ENCODE data around the gene SYMPK.

Gene SYMPK

DNA sequence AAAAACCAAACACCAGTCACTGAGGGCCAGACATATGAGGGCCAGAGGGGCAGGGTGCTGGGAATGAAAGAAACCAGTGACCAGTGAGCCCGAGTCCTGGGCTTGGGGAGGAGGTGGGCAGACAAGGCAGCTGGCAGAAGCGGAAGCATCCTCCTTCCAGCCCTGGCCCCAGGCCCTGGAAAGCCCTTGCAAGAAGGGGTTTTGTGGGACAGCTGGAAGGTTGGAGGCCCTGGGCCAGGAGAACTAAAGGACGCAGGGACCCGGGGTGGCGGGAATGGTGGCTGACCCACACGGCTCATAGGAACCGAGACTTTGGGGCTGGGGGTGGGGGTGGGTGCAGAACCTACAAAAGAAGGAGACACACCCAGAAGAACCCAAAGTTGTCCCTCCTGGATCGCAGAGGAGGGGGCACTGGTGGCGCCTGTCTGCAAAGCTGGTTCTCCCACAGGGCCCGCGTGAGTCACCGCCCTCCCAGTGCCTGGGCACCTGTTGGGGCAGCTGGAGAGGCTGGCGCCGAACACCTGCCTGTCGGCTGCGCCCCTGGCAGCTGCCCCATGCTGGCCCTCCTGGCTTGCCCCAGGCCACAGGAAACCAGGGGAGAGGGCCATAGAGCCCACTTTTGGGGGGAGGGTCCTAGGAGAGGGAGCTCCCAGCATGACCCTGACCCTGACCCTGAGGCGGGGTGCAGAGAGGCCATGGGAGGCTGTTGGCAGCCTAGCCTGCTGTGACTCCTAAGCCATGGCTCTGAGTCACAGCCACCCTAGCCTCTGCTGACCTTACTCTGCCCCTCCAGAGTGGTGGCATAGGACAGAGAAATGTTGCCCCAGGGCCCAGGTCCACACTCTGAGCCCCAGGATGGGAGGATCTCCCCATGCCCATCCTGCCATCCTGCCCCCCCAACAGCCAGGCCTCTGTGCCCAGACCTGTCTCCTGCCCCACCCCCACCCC is 81.5 kb downstream of the SYMPK start:
- DNase-seq (ENCODE audit: low read depth, low spot score), result no peak
- TF ChIP-seq POLR2AphosphoS5 (IDR thresholded peaks at IDR 0.05; ENCODE audit: borderline replicate concordance, low read depth, low read length), result no peak
- TF ChIP-seq FOXP2 (optimal IDR thresholded peaks at IDR 0.05; ENCODE audit: control extremely low read depth, extremely low read length, insufficient read depth), result no peak
- TF ChIP-seq EZH2 (IDR thresholded peaks at IDR 0.05), result no peak
- Histone ChIP-seq H3K9me3 (ENCODE audit: low read depth, low read length) (no peaks in the 10 kb centered on the region), H3K4me3 (no peak overlapping the region), H3K9ac (ENCODE audit: insufficient read length) (no peak overlapping the region), H3K36me3 (ENCODE audit: insufficient read depth, low read length) (peaks cover 5% of the 10 kb centered on the region; the same call in 1 of the 2 replicates), H3K27ac (no peak overlapping the region)

DNA sequence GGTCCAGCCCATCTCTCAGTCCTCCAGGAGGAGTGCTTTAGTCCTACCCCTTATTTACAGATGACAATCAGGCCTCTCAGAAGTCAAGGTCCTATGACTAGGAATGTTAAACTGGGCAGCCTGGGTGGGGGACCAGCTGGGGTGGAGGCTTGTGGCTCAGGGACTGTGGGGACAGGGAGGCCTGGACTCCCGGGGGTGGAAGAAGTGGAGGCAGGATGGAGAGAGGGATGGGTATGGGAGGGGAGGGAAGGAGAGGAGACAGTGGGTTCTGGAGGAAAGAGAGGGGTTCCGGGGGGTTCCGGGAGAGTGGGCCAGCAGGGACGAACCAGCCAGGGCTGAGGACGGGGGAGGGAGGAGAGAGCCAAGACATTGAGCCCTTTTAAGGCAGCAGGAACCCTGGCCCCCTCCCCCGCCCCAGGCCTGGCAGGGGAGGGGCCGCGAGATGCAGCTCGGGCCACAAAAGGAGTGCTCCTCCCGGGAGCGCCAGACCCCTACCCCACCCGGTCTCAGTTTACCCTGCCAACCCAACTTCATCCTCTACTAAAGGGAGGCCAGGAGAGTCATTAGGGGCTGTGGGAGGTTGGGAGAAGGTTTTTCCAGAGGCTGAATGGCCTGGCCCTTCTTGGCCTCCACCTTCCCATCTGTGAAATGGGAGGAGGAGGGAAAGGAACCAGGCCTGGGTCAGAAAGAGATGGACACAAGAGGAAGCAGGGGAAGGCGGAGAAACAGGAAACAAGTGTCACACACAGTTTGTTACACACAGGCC is 82.3 kb downstream of the SYMPK start:
- Histone ChIP-seq H3K36me3 (ENCODE audit: insufficient read depth, low read length) (no peaks in the 10 kb centered on the region; the same call in 1 of the 2 replicates), H3K27ac (no peak overlapping the region), H3K9me3 (ENCODE audit: low read depth, low read length) (no peaks in the 10 kb centered on the region), H3K9ac (ENCODE audit: insufficient read length) (no peak overlapping the region), H3K4me3 (no peak overlapping the region)
- no peak for TF ChIP-seq FOXP2 (optimal IDR thresholded peaks at IDR 0.05; ENCODE audit: control extremely low read depth, extremely low read length, insufficient read depth)
- TF ChIP-seq POLR2AphosphoS5 (IDR thresholded peaks at IDR 0.05; ENCODE audit: borderline replicate concordance, low read depth, low read length), result no peak
- no peak for TF ChIP-seq EZH2 (IDR thresholded peaks at IDR 0.05)
- DNase-seq (ENCODE audit: low read depth, low spot score), result no peak

DNA sequence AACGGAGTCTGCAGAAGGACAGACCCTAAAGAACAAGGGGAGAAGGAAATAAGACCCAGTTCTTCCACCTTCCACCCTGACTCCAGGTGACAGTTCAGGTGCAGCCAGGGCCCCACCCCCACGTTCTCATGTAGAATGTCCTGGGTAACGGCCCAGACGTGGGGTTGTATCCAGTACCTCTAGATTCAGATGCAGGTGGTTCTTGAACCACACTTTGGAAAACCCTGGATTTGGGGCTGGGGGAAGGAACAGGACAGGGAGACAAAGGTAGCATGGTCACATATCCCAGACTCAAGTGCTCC is 82.8 kb downstream of the SYMPK start:
- Histone ChIP-seq H3K9me3 (ENCODE audit: low read depth, low read length) (no peaks in the 10 kb centered on the region), H3K27ac (no peak overlapping the region), H3K9ac (ENCODE audit: insufficient read length) (no peak overlapping the region), H3K36me3 (ENCODE audit: insufficient read depth, low read length) (no peaks in the 10 kb centered on the region; the same call in 1 of the 2 replicates), H3K4me3 (peak overlapping the region; percentile 79; the same call in 1 of the 2 replicates)
- no peak for TF ChIP-seq POLR2AphosphoS5 (IDR thresholded peaks at IDR 0.05; ENCODE audit: borderline replicate concordance, low read depth, low read length)
- no peak for TF ChIP-seq FOXP2 (optimal IDR thresholded peaks at IDR 0.05; ENCODE audit: control extremely low read depth, extremely low read length, insufficient read depth)
- no peak for TF ChIP-seq EZH2 (IDR thresholded peaks at IDR 0.05)
- no peak for DNase-seq (ENCODE audit: low read depth, low spot score)

DNA sequence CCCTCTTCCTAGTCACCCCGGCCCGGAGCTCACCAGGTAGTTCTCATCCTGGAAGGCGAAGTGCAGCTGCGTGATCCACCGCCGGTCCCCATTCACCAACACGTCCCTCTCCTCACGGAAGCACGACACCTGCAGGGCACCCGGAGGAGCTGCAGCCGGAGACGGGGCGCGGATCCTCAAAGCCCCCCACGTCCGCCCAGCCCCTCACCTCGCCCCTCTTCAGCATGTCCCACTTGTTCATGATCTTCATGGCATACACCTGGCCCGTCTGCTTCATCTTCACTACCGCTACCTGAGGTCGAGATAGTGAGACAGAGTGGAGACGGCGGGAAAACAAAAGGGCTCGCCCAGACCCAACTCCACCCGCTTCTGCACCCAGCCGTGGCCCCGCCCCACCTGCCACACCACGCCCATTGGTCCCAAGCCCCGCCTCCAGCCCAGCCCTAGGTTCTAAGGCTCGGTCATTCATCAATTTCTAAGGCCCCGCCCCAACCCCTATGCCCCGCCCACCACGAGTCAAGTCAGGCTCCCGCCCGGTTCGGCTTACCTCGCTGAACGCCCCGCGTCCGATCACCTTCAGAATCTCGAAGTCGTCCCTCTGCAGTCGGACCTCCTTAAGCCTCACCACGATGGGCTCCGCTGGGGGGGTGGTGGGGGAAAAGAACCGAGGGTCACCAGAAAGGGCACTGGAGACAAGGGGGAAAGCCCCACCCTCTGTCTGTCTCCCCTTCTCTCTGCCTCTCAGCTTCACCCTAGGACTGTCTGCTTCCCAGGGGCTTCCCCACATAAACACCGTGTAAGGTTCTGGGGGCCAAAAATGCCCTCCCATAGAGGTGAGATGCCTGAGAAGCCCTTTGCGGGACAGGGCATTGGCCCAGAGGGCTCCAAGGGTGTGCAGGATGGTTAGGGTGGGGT is 83.5 kb downstream of the SYMPK start:
- H3K9me3 ChIP-seq (ENCODE audit: low read depth, low read length), result no peaks in the 10 kb centered on the region
- DNase-seq (ENCODE audit: low read depth, low spot score), result peak; percentile 61
- no peak overlapping the region for H3K27ac ChIP-seq
- peak overlapping the region; percentile 37 for H3K9ac ChIP-seq (ENCODE audit: insufficient read length)
- H3K4me3 ChIP-seq, result peak overlapping the region; percentile 79
- TF ChIP-seq POLR2AphosphoS5 (IDR thresholded peaks at IDR 0.05; ENCODE audit: borderline replicate concordance, low read depth, low read length) (peak; percentile 33; the same call in 1 of the 2 replicates), EZH2 (IDR thresholded peaks at IDR 0.05) (no peak), FOXP2 (optimal IDR thresholded peaks at IDR 0.05; ENCODE audit: control extremely low read depth, extremely low read length, insufficient read depth) (no peak)
- no peaks in the 10 kb centered on the region; the same call in 1 of the 2 replicates for H3K36me3 ChIP-seq (ENCODE audit: insufficient read depth, low read length)

DNA sequence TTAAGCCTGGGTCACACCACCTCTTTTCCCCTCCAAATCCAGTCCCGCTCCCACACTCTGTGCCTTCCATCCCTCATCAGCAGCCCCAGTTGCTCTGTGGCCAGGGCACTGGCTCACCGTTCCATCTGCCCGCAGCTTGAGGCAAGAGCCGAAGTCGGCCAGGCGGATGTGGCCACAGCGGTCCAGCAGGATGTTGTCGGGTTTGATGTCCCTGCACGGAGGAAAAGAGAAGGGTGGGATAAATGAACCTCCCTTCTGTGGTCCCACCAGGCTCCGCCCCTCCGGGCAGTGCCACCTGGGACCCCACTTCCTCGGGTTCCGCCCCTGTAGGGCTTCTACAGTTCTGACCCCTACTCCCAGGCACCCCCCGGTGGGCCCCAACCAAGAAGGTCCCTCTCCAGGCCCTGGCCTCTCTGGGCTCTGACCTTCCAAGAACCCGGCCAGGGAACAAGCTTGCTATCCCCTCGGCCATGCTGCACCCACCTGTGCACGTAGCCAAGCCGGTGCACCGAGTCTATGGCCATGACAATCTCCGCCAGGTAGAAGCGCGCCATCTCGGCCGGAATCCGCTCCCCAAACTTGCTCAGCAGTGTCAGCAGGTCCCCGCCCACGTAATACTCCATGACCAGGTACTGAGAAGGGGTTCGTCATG is 84.8 kb downstream of the SYMPK start:
- no peak overlapping the region for H3K4me3 ChIP-seq
- DNase-seq (ENCODE audit: low read depth, low spot score), result no peak
- no peak for TF ChIP-seq POLR2AphosphoS5 (IDR thresholded peaks at IDR 0.05; ENCODE audit: borderline replicate concordance, low read depth, low read length)
- no peak for TF ChIP-seq FOXP2 (optimal IDR thresholded peaks at IDR 0.05; ENCODE audit: control extremely low read depth, extremely low read length, insufficient read depth)
- TF ChIP-seq EZH2 (IDR thresholded peaks at IDR 0.05), result no peak
- H3K9me3 ChIP-seq (ENCODE audit: low read depth, low read length), result no peaks in the 10 kb centered on the region
- no peak overlapping the region for H3K9ac ChIP-seq (ENCODE audit: insufficient read length)
- H3K36me3 ChIP-seq (ENCODE audit: insufficient read depth, low read length), result no peaks in the 10 kb centered on the region; the same call in 1 of the 2 replicates
- no peak overlapping the region for H3K27ac ChIP-seq

DNA sequence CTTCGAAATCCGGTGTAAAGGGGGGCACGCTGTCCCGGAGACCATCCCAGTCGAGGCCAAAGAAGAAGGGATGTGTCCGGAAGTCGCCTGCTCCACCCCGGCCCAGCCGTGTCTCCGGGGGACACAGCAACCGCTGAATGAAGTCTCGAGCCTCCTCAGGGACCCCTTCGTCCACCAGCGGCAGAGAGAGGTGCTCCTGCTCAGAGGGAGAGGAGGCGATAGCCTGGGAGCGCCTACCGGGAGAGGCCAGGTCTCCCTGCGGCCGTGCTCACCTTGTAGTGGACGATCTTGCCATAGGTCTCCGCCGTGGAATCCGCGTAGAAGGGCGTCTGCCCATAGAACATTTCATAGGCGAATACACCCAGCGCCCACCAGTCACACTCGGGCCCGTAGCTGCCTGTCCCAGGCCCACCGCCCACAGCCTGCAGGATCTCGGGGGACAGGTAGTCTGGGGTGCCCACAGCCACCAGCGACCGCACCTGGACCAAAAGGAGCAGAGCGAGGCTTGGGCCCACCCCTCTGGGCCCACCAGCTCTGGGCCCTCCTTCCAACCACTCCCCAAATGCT is 85.5 kb downstream of the SYMPK start:
- DNase-seq (ENCODE audit: low read depth, low spot score), result no peak
- Histone ChIP-seq H3K9ac (ENCODE audit: insufficient read length) (no peak overlapping the region), H3K27ac (no peak overlapping the region), H3K9me3 (ENCODE audit: low read depth, low read length) (no peaks in the 10 kb centered on the region), H3K36me3 (ENCODE audit: insufficient read depth, low read length) (no peaks in the 10 kb centered on the region; the same call in 1 of the 2 replicates), H3K4me3 (no peak overlapping the region)
- TF ChIP-seq FOXP2 (optimal IDR thresholded peaks at IDR 0.05; ENCODE audit: control extremely low read depth, extremely low read length, insufficient read depth), result no peak
- TF ChIP-seq EZH2 (IDR thresholded peaks at IDR 0.05), result no peak
- TF ChIP-seq POLR2AphosphoS5 (IDR thresholded peaks at IDR 0.05; ENCODE audit: borderline replicate concordance, low read depth, low read length), result no peak

DNA sequence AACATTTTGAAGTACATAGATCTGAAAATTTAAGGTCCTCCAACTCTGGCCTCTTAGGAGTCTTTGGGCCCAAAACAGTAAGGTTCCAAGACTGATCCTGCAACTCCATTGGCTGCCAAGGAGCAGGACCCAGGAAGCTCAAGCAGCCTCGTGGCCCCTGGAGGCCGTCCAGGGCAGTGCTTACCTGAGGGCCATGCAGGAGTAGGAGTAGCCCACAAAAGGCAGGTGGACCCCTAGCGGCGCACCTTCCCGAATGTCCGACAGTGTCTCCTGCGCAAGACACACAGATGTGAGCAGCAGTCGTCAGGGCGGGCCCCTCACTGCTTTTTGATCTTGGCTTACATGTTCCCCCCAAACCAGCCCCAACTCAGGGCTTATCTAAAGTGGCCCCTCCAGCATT is 88.2 kb downstream of the SYMPK start:
- Histone ChIP-seq H3K9ac (ENCODE audit: insufficient read length) (no peak overlapping the region), H3K9me3 (ENCODE audit: low read depth, low read length) (no peaks in the 10 kb centered on the region), H3K36me3 (ENCODE audit: insufficient read depth, low read length) (no peaks in the 10 kb centered on the region; the same call in 1 of the 2 replicates), H3K27ac (no peak overlapping the region), H3K4me3 (no peak overlapping the region)
- TF ChIP-seq EZH2 (IDR thresholded peaks at IDR 0.05) (no peak), FOXP2 (optimal IDR thresholded peaks at IDR 0.05; ENCODE audit: control extremely low read depth, extremely low read length, insufficient read depth) (no peak)
- DNase-seq (ENCODE audit: low read depth, low spot score), result no peak

Data from SK-N-MC (cell line).